H1 (cell line): ENCODE results near the gene TUBB2B. TPM values are rescaled to one million over a fixed set of nuclear protein-coding genes. Genes with fewer than 3 reads are reported as not detected.

ENCODE experiments used
- BRCA1 ChIP-seq: IDR thresholded peaks from 2 replicates; pipeline ENCODE4 v1.6.1; 2012; ENCODE audit warnings: low read depth, low read length, improper control_type of control experiment
- CBX8 ChIP-seq: fragments of 300-800, 300-1000 bp; sonication (generic); IDR thresholded peaks from 2 replicates; pipeline ENCODE4 v1.7.1; 2016; ENCODE audit warnings: low read depth, low read length, borderline replicate concordance
- CEBPB ChIP-seq: IDR thresholded peaks from 2 replicates; pipeline ENCODE4 v1.6.1; 2012; ENCODE audit warnings: low read depth, low read length
- CTCF ChIP-seq, 3 experiments: IDR thresholded peaks; 1 replicate in 2 of 3; 2 replicates in 1 of 3; pipeline versions ENCODE4 v1.5.1 to v1.6.1; 2011; ENCODE audit warnings: low read length in 3 of 3, mild to moderate bottlenecking in 3 of 3, inconsistent platforms in 2 of 3, low read depth in 1 of 3, moderate library complexity in 1 of 3; ENCODE audit not compliant: insufficient read depth in 1 of 3; ENCODE audit errors: control extremely low read depth in 1 of 3
- JUND ChIP-seq: IDR thresholded peaks from 2 replicates; pipeline ENCODE4 v1.6.1; 2011; ENCODE audit warnings: mild to moderate bottlenecking, improper control_type of control experiment, low read length
- RBBP5 ChIP-seq: IDR thresholded peaks from 2 replicates; pipeline ENCODE4 v1.7.1; 2012; ENCODE audit warnings: low read depth, mild to moderate bottlenecking, inconsistent platforms, low read length, moderate library complexity, borderline replicate concordance
- TAF7 ChIP-seq: optimal IDR thresholded peaks from 2 replicates; pipeline ENCODE3; 2011; ENCODE audit warnings: low read depth, mild to moderate bottlenecking, inconsistent platforms, low read length, moderate library complexity, borderline replicate concordance
- polyA plus RNA-seq, 7 experiments: library from polyadenylated mRNA; depleted of rRNA in 3 of 7; stranded (reverse) in 5 of 7; unstranded in 2 of 7; fragments of >200 nt in 5 of 7; fragments of 200-250 nt in 2 of 7; gene quantifications; 1 replicate in 5 of 7; 2 replicates in 1 of 7; 4 replicates in 1 of 7; pipeline versions ENCODE4 v1.2.1 to v1.2.3, GENCODE V29; 2011 to 2013; ENCODE audit warnings: missing spikeins in 2 of 7, mixed read lengths in 2 of 7
- total RNA-seq: library from RNA; stranded (reverse); fragmentation: NEBNext Ultra II Directional; extraction: Animal tissue kit (Norgen Biotek cat#: 25700); gene quantifications from 2 replicates; pipeline ENCODE4 v1.2.1, GENCODE V29; 2021
- TF ChIP-seq, protein P1 (sequence below): fragments of 300-600 bp; sonication (generic); IDR thresholded peaks from 2 replicates; pipeline ENCODE4 v1.7.1; 2012; ENCODE audit warnings: low read length, moderate library complexity, mild to moderate bottlenecking, inconsistent platforms; ENCODE audit not compliant: insufficient replicate concordance

TUBB2B gene
- total and polyA plus RNA-seq, 2 of the 8 experiments (the other 6 are each of a cell fraction or from before 2014, with no cell fraction given) = 612 to 722 TPM

DNA sequence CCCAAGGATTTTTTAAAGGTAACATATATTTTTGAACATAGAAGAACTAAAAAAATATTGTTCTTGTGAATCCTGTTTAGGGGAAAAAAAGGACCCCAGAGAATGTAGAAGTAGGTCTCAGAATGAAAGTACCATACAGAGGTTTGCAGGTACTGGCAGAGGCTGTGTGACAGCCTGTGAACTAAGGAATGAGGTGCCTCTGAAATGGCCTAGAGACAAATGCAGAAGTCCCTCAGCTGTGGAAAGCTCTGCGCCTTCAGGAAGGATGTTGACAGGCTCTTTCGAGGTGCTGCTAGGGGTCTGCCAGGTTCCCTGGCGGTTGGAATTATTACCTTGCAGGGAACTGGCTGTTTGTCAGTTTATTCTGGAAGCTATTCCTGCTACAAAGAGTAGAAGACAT is 8.6 kb upstream of the TUBB2B start (continued):
- TF ChIP-seq CTCF (IDR thresholded peaks at IDR 0.05; ENCODE audit: control extremely low read depth in 1 of 3, insufficient read depth in 1 of 3, low read depth in 1 of 3, low read length in 3 of 3) (no peak), CEBPB (no peak), BRCA1 (no peak), TAF7 (no peak), RBBP5 (no peak), CBX8 (no peak), JUND (no peak)
- TF ChIP-seq, protein P1, sequence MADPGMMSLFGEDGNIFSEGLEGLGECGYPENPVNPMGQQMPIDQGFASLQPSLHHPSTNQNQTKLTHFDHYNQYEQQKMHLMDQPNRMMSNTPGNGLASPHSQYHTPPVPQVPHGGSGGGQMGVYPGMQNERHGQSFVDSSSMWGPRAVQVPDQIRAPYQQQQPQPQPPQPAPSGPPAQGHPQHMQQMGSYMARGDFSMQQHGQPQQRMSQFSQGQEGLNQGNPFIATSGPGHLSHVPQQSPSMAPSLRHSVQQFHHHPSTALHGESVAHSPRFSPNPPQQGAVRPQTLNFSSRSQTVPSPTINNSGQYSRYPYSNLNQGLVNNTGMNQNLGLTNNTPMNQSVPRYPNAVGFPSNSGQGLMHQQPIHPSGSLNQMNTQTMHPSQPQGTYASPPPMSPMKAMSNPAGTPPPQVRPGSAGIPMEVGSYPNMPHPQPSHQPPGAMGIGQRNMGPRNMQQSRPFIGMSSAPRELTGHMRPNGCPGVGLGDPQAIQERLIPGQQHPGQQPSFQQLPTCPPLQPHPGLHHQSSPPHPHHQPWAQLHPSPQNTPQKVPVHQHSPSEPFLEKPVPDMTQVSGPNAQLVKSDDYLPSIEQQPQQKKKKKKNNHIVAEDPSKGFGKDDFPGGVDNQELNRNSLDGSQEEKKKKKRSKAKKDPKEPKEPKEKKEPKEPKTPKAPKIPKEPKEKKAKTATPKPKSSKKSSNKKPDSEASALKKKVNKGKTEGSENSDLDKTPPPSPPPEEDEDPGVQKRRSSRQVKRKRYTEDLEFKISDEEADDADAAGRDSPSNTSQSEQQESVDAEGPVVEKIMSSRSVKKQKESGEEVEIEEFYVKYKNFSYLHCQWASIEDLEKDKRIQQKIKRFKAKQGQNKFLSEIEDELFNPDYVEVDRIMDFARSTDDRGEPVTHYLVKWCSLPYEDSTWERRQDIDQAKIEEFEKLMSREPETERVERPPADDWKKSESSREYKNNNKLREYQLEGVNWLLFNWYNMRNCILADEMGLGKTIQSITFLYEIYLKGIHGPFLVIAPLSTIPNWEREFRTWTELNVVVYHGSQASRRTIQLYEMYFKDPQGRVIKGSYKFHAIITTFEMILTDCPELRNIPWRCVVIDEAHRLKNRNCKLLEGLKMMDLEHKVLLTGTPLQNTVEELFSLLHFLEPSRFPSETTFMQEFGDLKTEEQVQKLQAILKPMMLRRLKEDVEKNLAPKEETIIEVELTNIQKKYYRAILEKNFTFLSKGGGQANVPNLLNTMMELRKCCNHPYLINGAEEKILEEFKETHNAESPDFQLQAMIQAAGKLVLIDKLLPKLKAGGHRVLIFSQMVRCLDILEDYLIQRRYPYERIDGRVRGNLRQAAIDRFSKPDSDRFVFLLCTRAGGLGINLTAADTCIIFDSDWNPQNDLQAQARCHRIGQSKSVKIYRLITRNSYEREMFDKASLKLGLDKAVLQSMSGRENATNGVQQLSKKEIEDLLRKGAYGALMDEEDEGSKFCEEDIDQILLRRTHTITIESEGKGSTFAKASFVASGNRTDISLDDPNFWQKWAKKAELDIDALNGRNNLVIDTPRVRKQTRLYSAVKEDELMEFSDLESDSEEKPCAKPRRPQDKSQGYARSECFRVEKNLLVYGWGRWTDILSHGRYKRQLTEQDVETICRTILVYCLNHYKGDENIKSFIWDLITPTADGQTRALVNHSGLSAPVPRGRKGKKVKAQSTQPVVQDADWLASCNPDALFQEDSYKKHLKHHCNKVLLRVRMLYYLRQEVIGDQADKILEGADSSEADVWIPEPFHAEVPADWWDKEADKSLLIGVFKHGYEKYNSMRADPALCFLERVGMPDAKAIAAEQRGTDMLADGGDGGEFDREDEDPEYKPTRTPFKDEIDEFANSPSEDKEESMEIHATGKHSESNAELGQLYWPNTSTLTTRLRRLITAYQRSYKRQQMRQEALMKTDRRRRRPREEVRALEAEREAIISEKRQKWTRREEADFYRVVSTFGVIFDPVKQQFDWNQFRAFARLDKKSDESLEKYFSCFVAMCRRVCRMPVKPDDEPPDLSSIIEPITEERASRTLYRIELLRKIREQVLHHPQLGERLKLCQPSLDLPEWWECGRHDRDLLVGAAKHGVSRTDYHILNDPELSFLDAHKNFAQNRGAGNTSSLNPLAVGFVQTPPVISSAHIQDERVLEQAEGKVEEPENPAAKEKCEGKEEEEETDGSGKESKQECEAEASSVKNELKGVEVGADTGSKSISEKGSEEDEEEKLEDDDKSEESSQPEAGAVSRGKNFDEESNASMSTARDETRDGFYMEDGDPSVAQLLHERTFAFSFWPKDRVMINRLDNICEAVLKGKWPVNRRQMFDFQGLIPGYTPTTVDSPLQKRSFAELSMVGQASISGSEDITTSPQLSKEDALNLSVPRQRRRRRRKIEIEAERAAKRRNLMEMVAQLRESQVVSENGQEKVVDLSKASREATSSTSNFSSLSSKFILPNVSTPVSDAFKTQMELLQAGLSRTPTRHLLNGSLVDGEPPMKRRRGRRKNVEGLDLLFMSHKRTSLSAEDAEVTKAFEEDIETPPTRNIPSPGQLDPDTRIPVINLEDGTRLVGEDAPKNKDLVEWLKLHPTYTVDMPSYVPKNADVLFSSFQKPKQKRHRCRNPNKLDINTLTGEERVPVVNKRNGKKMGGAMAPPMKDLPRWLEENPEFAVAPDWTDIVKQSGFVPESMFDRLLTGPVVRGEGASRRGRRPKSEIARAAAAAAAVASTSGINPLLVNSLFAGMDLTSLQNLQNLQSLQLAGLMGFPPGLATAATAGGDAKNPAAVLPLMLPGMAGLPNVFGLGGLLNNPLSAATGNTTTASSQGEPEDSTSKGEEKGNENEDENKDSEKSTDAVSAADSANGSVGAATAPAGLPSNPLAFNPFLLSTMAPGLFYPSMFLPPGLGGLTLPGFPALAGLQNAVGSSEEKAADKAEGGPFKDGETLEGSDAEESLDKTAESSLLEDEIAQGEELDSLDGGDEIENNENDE = no peak
